ENCODE results near the gene GPLD1.

Gene GPLD1

DNA sequence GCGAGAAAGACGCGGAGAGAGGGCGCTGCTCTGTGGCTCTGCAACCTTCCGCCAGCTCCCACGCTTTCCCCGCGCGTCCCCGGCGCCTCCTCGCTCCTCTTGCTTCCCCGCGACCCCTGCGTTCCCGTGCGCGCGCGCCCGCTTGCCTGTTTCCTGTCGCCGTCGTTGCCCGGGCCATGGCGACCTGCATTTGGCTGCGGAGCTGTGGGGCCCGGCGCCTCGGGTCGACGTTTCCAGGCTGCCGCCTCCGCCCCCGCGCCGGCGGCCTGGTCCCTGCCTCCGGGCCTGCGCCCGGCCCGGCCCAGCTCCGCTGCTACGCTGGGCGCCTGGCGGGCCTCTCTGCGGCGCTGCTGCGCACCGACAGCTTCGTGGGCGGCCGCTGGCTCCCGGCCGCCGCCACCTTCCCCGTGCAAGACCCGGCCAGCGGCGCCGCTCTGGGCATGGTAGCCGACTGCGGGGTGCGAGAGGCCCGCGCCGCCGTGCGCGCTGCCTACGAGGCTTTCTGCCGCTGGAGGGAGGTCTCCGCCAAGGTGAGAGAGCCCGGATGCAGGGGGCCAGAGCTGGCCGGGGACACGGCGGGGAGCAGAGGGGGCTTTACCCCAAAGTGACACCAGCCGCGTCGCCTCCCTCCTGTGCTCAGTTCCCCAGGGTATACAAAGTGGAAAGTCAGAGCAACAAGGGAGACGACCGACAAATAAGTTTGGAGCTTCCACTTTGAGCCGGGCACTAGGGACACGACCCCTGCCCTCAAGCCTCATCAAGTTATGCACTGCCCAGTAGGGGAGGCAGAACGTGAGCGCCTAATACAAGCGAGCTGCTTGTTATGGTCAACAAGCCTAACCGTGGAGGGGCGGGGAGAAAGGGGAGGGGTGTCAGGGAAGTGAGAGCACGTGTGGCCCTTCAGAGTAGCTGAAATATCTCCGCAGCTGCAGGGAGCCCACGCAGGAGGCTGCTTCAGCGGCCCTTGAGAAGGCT lies 5.7 kb upstream of the GPLD1 start, which contains the start of gene ALDH5A1:
Gene ALDH5A1 (plus strand): TSS at position 149 of the 975 bp plus-strand sequence. CDS start 28 bp downstream, at position 177.
- Histone ChIP-seq H3K27me3 (ENCODE audit: control insufficient read depth, insufficient read depth, low read length) (no peaks in the 10 kb centered on the region), H3K36me3 (ENCODE audit: control insufficient read depth, insufficient read depth, low read length) (no peaks in the 10 kb centered on the region), H3K4me1 (ENCODE audit: control insufficient read depth, insufficient read depth, low read length) (peaks cover 10% of the 10 kb centered on the region), H3K9ac (ENCODE audit: low read length) (peak within 1 kb of the TSS; percentile 71), H3K9me3 (ENCODE audit: control insufficient read depth, low read length) (no peaks in the 10 kb centered on the region), H3K4me3 (ENCODE audit: low read length) (peak within 1 kb of the TSS; percentile 63)

DNA sequence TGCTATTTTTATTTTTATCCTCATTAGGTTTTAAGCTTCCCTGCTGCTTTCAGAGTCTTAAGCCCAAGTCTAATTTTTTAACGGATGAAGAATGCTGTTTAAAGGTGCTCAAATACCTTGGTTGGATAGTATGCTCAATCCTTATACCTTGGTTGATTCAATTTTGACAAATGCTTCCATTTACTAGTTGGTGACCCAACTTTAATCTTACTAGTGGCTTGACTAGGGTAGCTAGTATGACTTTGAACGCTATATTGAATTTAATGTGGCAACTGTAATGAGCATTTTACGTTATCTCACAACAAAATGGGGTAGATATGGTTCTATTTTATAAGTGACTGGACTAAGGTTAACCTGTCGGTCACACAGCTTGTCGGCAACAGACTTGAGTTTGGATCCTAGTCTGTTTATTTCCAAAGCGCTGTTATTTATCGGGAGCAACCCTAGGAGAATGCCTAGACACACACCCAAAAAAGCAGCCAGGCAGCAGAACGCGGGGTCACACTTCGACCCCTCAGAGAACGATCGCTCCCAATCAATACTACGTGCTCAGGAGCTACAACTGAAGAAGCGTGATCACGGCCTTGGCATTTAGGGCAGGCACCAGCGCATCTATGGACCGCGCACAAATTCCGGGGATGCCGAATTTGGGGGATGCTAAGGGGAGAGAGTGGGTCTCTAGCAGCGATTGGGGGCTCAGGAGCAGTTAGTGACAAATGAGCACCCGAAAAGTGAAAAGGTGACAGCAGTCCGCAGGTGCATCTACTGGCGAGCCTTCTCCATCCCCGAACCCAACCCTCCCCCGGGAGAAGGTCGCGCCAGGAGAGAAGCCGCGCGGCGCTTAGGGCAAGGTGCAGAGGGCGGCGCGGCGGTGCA lies 4.8 kb upstream of the GPLD1 start:
- H3K36me3 ChIP-seq (ENCODE audit: control insufficient read depth, insufficient read depth, low read length) = no peaks in the 10 kb centered on the region
- peak overlapping the region; percentile 71 for H3K9ac ChIP-seq (ENCODE audit: low read length)
- H3K9me3 ChIP-seq (ENCODE audit: control insufficient read depth, low read length) = no peaks in the 10 kb centered on the region
- no peaks in the 10 kb centered on the region for H3K27me3 ChIP-seq (ENCODE audit: control insufficient read depth, insufficient read depth, low read length)
- H3K4me3 ChIP-seq (ENCODE audit: low read length) = no peak overlapping the region
- peaks cover 10% of the 10 kb centered on the region for H3K4me1 ChIP-seq (ENCODE audit: control insufficient read depth, insufficient read depth, low read length)

DNA sequence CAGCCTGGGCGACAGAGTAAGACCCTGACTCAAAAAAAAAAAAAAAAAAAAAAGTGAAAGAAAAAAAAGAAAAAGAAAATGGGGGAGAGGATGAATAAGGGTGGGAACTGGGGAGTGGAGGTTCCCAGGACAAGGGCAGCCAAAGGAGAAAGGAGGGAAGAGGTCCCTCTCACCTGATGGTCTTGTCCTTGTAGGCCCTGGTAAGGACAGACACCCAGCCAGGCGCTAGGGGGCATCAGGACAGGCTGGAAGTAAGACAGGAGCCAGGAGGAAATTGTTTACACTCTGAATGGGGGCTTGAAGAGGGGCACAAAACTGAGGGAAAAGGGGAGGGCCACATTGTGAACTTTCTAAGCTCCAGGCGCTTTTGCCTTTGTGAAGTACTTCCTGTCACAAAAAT lies 3.1 kb upstream of the GPLD1 start:
- no peaks in the 10 kb centered on the region for H3K9me3 ChIP-seq (ENCODE audit: control insufficient read depth, low read length)
- H3K36me3 ChIP-seq (ENCODE audit: control insufficient read depth, insufficient read depth, low read length) = no peaks in the 10 kb centered on the region
- no peak overlapping the region for H3K4me3 ChIP-seq (ENCODE audit: low read length)
- peaks cover 10% of the 10 kb centered on the region for H3K4me1 ChIP-seq (ENCODE audit: control insufficient read depth, insufficient read depth, low read length)
- no peaks in the 10 kb centered on the region for H3K27me3 ChIP-seq (ENCODE audit: control insufficient read depth, insufficient read depth, low read length)
- H3K9ac ChIP-seq (ENCODE audit: low read length) = no peak overlapping the region

DNA sequence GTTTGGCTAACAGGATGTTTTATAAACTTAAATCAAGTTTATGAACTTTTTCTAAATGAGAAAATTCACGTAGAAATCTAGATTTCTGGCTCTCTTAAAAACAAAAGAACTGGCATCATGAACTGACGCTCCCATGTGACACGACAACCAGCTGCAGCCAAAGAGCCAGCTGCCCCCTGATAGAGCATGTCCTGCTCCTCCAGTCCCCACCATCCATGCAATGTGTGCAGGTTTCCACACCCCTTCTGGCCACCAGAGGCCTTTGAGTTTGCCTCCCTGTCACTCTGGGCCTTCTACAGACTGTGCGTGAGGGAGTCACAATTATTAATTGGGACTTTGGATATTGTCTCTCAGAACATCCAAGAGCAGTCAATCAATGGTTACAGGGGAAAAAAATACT lies 1.6 kb upstream of the GPLD1 start:
- Histone ChIP-seq H3K36me3 (ENCODE audit: control insufficient read depth, insufficient read depth, low read length) (no peaks in the 10 kb centered on the region), H3K4me1 (ENCODE audit: control insufficient read depth, insufficient read depth, low read length) (peaks cover 10% of the 10 kb centered on the region), H3K4me3 (ENCODE audit: low read length) (no peak overlapping the region), H3K9ac (ENCODE audit: low read length) (no peak overlapping the region), H3K27me3 (ENCODE audit: control insufficient read depth, insufficient read depth, low read length) (no peaks in the 10 kb centered on the region), H3K9me3 (ENCODE audit: control insufficient read depth, low read length) (no peaks in the 10 kb centered on the region)

DNA sequence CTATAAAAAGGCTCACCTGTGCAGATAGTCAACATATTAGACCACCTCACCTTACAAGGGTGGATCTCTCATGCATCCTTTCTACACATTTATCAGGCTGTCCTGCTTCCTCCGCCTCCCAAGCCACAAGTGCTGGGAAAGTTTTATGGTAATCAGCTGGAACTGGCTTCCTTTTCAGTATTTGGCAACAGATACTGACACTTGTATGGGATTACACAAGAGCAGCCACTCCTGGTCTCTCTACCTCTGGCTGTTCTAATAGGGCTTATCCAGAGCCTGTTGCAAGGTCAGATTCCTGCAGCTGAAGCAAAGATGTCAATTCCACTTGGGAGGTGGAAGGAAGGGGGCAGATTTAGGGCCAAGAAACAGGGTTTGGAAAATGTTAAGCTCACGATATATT lies 503 bp upstream of the GPLD1 start:
- Histone ChIP-seq H3K4me1 (ENCODE audit: control insufficient read depth, insufficient read depth, low read length) (peaks cover 4% of the 10 kb centered on the region), H3K9me3 (ENCODE audit: control insufficient read depth, low read length) (no peaks in the 10 kb centered on the region), H3K9ac (ENCODE audit: low read length) (no peak overlapping the region), H3K36me3 (ENCODE audit: control insufficient read depth, insufficient read depth, low read length) (no peaks in the 10 kb centered on the region), H3K4me3 (ENCODE audit: low read length) (no peak overlapping the region), H3K27me3 (ENCODE audit: control insufficient read depth, insufficient read depth, low read length) (no peaks in the 10 kb centered on the region)

DNA sequence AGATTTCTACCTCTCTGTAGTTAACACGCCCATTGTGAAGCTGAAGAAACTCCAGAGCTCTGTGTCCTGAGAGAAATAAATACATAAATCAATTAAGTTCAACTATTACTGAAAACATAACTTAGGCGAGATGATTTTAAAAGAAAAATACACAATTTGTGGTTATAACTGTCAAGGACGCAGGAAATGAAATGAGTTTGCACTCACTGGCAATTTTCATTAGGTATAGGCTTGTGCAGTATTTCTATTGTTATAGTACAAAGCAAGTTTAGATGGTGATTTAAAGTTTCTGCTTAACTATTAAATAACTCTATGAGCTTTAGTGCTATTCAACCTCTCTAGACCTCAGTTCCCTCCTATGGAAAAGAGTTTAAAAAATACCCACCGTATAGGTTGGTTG lies 3.3 kb downstream of the GPLD1 start:
- no peaks in the 10 kb centered on the region for H3K4me1 ChIP-seq (ENCODE audit: control insufficient read depth, insufficient read depth, low read length)
- no peak overlapping the region for H3K9ac ChIP-seq (ENCODE audit: low read length)
- no peaks in the 10 kb centered on the region for H3K27me3 ChIP-seq (ENCODE audit: control insufficient read depth, insufficient read depth, low read length)
- no peaks in the 10 kb centered on the region for H3K36me3 ChIP-seq (ENCODE audit: control insufficient read depth, insufficient read depth, low read length)
- no peaks in the 10 kb centered on the region for H3K9me3 ChIP-seq (ENCODE audit: control insufficient read depth, low read length)
- no peak overlapping the region for H3K4me3 ChIP-seq (ENCODE audit: low read length)

DNA sequence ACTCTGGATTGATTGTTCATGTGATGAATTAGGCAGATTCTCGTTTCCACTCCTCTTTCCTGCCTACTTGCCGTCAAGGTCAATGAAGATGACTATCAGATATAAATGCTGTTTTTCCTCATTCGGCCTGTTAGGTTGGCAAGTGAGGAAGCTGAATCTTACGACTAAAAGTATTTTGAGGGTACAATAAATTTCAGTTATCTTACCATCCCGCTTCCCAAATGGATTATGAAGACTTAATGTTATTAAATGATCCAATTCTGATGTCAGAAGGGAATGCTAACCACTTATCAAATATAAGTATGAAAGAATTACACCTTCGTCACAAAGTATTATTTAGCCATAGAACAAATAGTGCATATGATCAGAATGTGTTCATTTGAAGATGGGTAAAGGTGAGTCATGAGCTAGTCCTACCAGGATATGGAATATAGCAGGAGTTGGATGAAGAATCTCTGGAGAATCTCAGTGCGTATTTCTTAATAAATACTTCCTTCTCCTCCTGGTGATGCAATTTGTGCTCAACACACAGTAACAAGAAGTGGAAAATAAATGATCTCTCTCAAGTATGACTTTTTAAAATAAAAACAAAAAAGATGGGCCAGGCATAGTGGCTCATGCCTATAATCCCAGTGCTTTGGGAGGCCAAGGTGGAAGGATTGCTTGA lies 4.6 kb downstream of the GPLD1 start:
- H3K9ac ChIP-seq (ENCODE audit: low read length) = no peak overlapping the region
- H3K4me1 ChIP-seq (ENCODE audit: control insufficient read depth, insufficient read depth, low read length) = no peaks in the 10 kb centered on the region
- no peaks in the 10 kb centered on the region for H3K27me3 ChIP-seq (ENCODE audit: control insufficient read depth, insufficient read depth, low read length)
- no peak overlapping the region for H3K4me3 ChIP-seq (ENCODE audit: low read length)
- H3K36me3 ChIP-seq (ENCODE audit: control insufficient read depth, insufficient read depth, low read length) = no peaks in the 10 kb centered on the region
- H3K9me3 ChIP-seq (ENCODE audit: control insufficient read depth, low read length) = no peaks in the 10 kb centered on the region

DNA sequence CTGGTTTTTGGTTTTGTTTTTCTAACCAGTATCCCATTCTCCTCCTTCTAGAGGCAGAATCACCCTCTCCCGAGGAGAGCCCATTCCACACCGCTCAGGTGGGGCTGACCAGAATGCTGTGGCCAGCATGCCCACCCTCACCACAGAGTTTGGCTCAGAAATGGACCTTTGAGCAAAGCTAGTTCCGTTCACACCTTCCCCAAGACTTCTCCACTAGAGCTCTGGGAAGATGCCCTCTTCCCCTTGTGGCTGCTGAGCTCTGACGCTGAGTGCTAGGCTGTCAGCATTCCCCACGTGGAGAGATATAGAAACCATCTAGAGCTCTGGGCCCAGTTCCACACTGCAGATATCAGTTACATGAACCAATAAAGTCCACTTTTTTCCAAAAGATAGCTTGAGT lies 7.9 kb downstream of the GPLD1 start:
- no peaks in the 10 kb centered on the region for H3K27me3 ChIP-seq (ENCODE audit: control insufficient read depth, insufficient read depth, low read length)
- no peaks in the 10 kb centered on the region for H3K9me3 ChIP-seq (ENCODE audit: control insufficient read depth, low read length)
- H3K36me3 ChIP-seq (ENCODE audit: control insufficient read depth, insufficient read depth, low read length) = no peaks in the 10 kb centered on the region
- no peak overlapping the region for H3K9ac ChIP-seq (ENCODE audit: low read length)
- H3K4me3 ChIP-seq (ENCODE audit: low read length) = no peak overlapping the region
- H3K4me1 ChIP-seq (ENCODE audit: control insufficient read depth, insufficient read depth, low read length) = no peaks in the 10 kb centered on the region

DNA sequence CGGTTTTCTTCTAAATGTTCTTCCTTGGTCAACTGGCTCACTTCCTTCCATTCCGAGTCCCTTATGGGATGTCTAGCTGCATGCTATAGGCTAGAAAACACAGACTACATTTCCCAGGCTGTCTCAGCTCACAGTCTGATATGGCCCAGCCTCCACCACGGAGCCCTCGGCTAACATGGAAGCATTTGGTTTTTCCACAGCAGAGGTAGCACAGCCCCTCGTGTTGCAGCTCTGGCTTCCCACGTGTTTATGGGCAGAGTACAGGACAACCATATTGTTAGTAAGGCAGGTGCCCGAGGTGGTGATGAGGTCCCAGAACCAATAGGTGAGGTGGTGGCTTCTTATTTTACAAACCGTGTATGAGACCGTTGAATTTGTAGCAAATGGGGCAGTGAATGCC lies 8.7 kb downstream of the GPLD1 start:
- Histone ChIP-seq H3K36me3 (ENCODE audit: control insufficient read depth, insufficient read depth, low read length) (no peaks in the 10 kb centered on the region), H3K4me1 (ENCODE audit: control insufficient read depth, insufficient read depth, low read length) (no peaks in the 10 kb centered on the region), H3K9me3 (ENCODE audit: control insufficient read depth, low read length) (no peaks in the 10 kb centered on the region), H3K27me3 (ENCODE audit: control insufficient read depth, insufficient read depth, low read length) (no peaks in the 10 kb centered on the region), H3K9ac (ENCODE audit: low read length) (no peak overlapping the region), H3K4me3 (ENCODE audit: low read length) (no peak overlapping the region)

DNA sequence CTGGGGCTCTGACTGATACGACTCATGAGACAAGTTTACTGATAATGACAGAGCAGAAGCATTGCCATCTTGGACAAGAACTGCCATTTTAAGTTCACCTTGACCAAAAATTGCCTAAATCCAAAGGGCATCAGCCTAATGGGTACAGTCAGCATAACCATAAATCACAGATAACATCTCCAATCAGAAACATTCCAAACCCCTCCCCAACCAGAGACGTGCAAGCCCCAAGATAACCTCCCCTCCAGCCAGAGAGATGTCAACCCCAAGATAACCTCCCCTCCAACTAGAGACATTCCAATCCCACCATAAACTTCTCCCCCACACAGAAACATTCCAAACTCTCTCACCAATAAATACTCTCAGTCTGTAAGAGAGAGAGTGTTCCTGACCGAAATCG lies 10.5 kb downstream of the GPLD1 start:
- no peaks in the 10 kb centered on the region for H3K27me3 ChIP-seq (ENCODE audit: control insufficient read depth, insufficient read depth, low read length)
- H3K9me3 ChIP-seq (ENCODE audit: control insufficient read depth, low read length) = no peaks in the 10 kb centered on the region
- H3K9ac ChIP-seq (ENCODE audit: low read length) = no peak overlapping the region
- no peaks in the 10 kb centered on the region for H3K36me3 ChIP-seq (ENCODE audit: control insufficient read depth, insufficient read depth, low read length)
- H3K4me1 ChIP-seq (ENCODE audit: control insufficient read depth, insufficient read depth, low read length) = no peaks in the 10 kb centered on the region
- H3K4me3 ChIP-seq (ENCODE audit: low read length) = no peak overlapping the region

DNA sequence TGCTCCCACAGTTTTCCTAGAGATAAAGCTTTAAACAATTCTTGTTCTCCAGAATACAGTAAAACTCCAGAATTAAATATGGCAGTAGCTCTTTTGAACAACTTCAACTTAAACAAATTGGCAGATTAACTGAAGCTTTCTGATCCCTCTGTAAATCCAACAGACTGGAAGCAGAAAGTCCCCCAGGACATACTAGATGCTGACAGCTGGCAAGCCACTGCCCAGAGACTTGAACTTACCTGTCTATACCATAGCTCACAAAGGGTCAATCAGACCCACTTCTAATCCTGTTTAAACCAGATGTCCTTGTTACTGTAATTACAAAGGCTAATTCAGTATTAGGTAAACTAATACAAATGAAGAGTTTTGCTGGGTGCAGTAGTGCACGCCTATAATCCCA lies 12.3 kb downstream of the GPLD1 start:
- Histone ChIP-seq H3K4me3 (ENCODE audit: low read length) (no peak overlapping the region), H3K9ac (ENCODE audit: low read length) (no peak overlapping the region), H3K27me3 (ENCODE audit: control insufficient read depth, insufficient read depth, low read length) (no peaks in the 10 kb centered on the region)

More for the DNA sequence above, 12.3 kb downstream of the GPLD1 start:
- H3K9me3 ChIP-seq (ENCODE audit: control insufficient read depth, low read length) = no peaks in the 10 kb centered on the region
- H3K36me3 ChIP-seq (ENCODE audit: control insufficient read depth, insufficient read depth, low read length) = no peaks in the 10 kb centered on the region
- no peaks in the 10 kb centered on the region for H3K4me1 ChIP-seq (ENCODE audit: control insufficient read depth, insufficient read depth, low read length)

Data from mucosa of stomach (tissue), 1 donor.